Left lung (tissue), 10 donors: Measurements from ENCODE around the gene AGT. TPM values are rescaled to one million over a fixed set of nuclear protein-coding genes. Genes with fewer than 3 reads are reported as not detected.

ENCODE experiments used
- ATAC-seq: fragments of 200-7000 bp; cut with Tn5 transposase; one replicate; pipeline ENCODE4 v1.9.1; 2020; ENCODE audit warnings: moderate library complexity
- DNase-seq, 4 donors: peaks; one replicate each; pipeline ENCODE4 v3.0.0-alpha.2; 2013 to 2020
- H3K27ac ChIP-seq, 2 donors: fragments of 200-600 bp; sonication (generic) in 1 of 2; one replicate each; pipeline versions ENCODE4 v1.5.0 to v1.8.0; 2020 to 2021
- H3K27me3 ChIP-seq, 2 donors: fragments of 200-600 bp; sonication (generic) in 1 of 2; one replicate each; pipeline versions ENCODE4 v1.5.0 to v1.8.0; 2020 to 2021
- H3K36me3 ChIP-seq, 2 donors: fragments of 200-600 bp; sonication (generic) in 1 of 2; one replicate each; pipeline versions ENCODE4 v1.5.0 to v1.8.0; 2020 to 2021
- H3K4me1 ChIP-seq, 2 donors: fragments of 200-600 bp; one replicate each; pipeline ENCODE4 v1.8.0; 2021
- H3K4me3 ChIP-seq, 2 donors: fragments of 200-600 bp; sonication (generic) in 1 of 2; one replicate each; pipeline versions ENCODE4 v1.5.0 to v1.8.0; 2020 to 2021; ENCODE audit warnings: mild to moderate bottlenecking in 1 of 2
- H3K9me3 ChIP-seq, 2 donors: fragments of 200-600 bp; sonication (generic) in 1 of 2; one replicate each; pipeline versions ENCODE4 v1.5.0 to v1.8.0; 2020 to 2021
- CTCF ChIP-seq, 2 donors: fragments of 200-600 bp; sonication (generic) in 1 of 2; IDR thresholded peaks; one replicate each; pipeline versions ENCODE4 v1.5.0 to v1.8.0; 2021; ENCODE audit warnings: antibody characterized with exemption in 2 of 2
- intact Hi-C, 2 donors: fragments of 100-400 bp; cut with DNase I; formaldehyde crosslinking; loops; one replicate each; pipeline versions ENCODE4 v1.11.2 to v1.14.2; 2022
- polyA plus RNA-seq, 6 donors: library from polyadenylated mRNA; unstranded; fragments of 120-200 nt; gene quantifications; one replicate each; pipeline ENCODE4 v1.2.1, GENCODE V29; 2013; ENCODE audit not compliant: insufficient read length in 6 of 6
- total RNA-seq, 2 donors: library from RNA; stranded (reverse); fragmentation: NEBNext Ultra II Directional; extraction: Animal tissue kit (Norgen Biotek cat#: 25700); gene quantifications; one replicate each; pipeline ENCODE4 v1.2.1, GENCODE V29; 2021
- donor health status: DM: no; HTN: yes; CAD: no.
- donor health status: DM: no; HTN: no; CAD: no.

Gene AGT
- total and polyA plus RNA-seq, 8 donors, result 0.28 to 2.9 (median 0.71) TPM

GRCh38 chr1:230759369-230760065 lies 45.6 kb upstream of the AGT start:
- Histone ChIP-seq H3K36me3 (no peaks in the 10 kb centered on the region), H3K27ac (no peak overlapping the region), H3K27me3 (peaks cover 0 to 4% of the 10 kb centered on the region in 2 donors), H3K9me3 (peaks cover 0 to 2% of the 10 kb centered on the region in 2 donors), H3K4me1 (no peaks in the 10 kb centered on the region), H3K4me3 (no peak overlapping the region)
- intact Hi-C loops, result no loop called here
- TF ChIP-seq CTCF (IDR thresholded peaks at IDR 0.05), result no peak
- DNase-seq (no peak), ATAC-seq (no peak)

DNA sequence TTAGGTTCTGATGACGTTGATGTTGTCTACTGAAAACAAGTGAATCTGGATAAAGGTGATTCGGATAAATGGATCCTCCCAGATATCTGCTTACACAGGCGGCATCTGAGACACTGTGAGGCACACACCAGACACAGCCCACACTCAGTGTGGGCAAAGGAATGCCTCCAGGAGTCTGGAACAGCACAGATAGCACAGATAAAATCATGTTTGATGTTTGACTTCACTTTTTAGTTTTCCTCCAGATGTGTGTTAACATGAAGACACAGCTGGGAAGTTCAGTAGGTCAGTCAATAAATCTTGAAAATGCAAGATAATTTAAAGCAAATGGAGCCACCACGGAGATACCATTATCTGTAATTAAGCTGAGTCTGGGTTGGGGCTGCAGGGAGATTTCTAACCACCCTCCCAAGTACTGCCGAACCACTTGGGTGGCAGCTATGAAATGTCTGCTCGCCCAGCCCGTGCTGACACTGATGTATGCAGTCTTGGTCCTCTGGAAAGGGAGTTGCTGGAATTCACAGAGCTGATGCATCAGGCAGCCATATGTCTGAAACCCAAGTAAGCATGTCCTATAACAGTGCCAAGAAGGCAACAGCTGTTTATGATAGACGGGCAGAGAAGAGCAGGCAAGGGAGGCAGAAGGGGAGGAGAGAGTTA lies 44.9 kb upstream of the AGT start:
- no peak overlapping the region for H3K27ac ChIP-seq
- H3K4me1 ChIP-seq, result peaks cover 0 to under 1% of the 10 kb centered on the region in 2 donors
- H3K9me3 ChIP-seq, result no peaks in the 10 kb centered on the region
- peak in 1 of 4 donors; percentile 36 for DNase-seq
- TF ChIP-seq CTCF (IDR thresholded peaks at IDR 0.05), result no peak
- H3K36me3 ChIP-seq, result no peaks in the 10 kb centered on the region
- intact Hi-C loops, result no loop called here
- no peak for ATAC-seq
- H3K27me3 ChIP-seq, result peaks cover 0 to 4% of the 10 kb centered on the region in 2 donors
- no peak overlapping the region for H3K4me3 ChIP-seq

DNA sequence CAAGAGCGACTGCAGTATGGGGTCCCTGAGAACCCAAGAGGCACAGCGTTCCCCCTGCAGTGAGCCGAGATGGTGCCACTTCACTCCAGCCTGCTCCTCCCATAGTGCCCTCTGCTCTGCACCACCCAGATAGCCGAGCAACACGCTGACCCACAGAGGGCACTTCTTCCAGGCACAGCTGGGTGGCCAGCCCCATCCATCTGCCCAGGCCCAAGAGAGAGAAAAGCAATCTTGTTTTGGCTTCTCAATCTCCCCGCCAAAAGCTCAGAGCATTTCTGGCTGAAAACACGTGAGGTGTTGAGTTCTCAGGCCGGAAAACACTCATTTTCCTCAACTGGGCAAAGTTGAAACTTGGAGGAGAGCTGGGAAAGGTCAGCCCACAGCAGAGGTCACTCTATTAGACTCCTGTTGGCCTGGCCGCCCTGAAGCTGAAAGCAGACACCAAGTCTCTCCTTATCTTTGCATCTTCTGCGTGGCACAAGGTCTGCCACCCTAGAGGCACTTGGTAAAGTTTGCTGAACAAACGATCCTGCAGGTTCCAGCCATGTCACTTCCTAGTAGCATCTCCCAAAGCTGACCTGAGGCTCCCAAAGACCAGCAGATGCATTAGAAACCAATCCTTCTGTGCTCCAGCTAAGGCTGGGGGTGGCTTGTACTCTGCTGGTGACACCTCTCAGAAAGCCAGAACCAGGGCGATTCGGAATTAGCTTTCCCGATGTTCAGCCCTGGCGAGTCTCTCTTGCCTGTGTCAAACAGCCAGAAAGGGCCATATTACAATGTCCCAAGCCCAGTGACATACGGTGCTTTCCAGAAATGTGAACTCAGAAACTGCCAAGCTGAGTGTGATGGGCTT lies 44.2 kb upstream of the AGT start:
- intact Hi-C loops, result no loop called here
- no peak overlapping the region for H3K4me3 ChIP-seq
- no peak for DNase-seq
- peaks cover 0 to 8% of the 10 kb centered on the region in 2 donors for H3K4me1 ChIP-seq
- no peak for TF ChIP-seq CTCF (IDR thresholded peaks at IDR 0.05)
- peaks cover 0 to 4% of the 10 kb centered on the region in 2 donors for H3K27me3 ChIP-seq
- H3K27ac ChIP-seq, result no peak overlapping the region
- H3K36me3 ChIP-seq, result no peaks in the 10 kb centered on the region
- no peaks in the 10 kb centered on the region for H3K9me3 ChIP-seq
- ATAC-seq, result no peak

- H3K4me1 ChIP-seq, result peaks cover 0 to 14% of the 10 kb centered on the region in 2 donors
- H3K4me3 ChIP-seq, result no peak overlapping the region
- H3K9me3 ChIP-seq, result no peaks in the 10 kb centered on the region
- H3K27me3 ChIP-seq, result peaks cover 0 to 4% of the 10 kb centered on the region in 2 donors
- peak; percentile 34 for ATAC-seq
- no peaks in the 10 kb centered on the region for H3K36me3 ChIP-seq
- no peak for TF ChIP-seq CTCF (IDR thresholded peaks at IDR 0.05)
- no peak overlapping the region for H3K27ac ChIP-seq
- peak in 1 of 4 donors; percentile 58 for DNase-seq
- intact Hi-C loops, result no loop called here
Observed at GRCh38 chr1:230754796-230755195, 40.9 kb upstream of the AGT start.
